ENCODE measurements around the gene UBE2G2. TPM values are rescaled to one million over a fixed set of nuclear protein-coding genes. Genes with fewer than 3 reads are reported as not detected.

The UBE2G2 gene
- polyA plus RNA-seq, 1 donor from 2014 or later: 127 TPM

GRCh38 chr21:44742418-44743153 lies 59.0 kb downstream of the UBE2G2 start:
- TF ChIP-seq RAD21 (conservative IDR thresholded peaks at IDR 0.05) (peak; percentile 22), EP300 (conservative IDR thresholded peaks at IDR 0.05; ENCODE audit: poor library complexity, severe bottlenecking) (no peak), REST (IDR thresholded peaks at IDR 0.05; ENCODE audit: borderline replicate concordance) (no peak), MXI1 (conservative IDR thresholded peaks at IDR 0.05; ENCODE audit: poor library complexity, severe bottlenecking) (no peak), SMC3 (conservative IDR thresholded peaks at IDR 0.05; ENCODE audit: poor library complexity) (peak; percentile 23), POLR2AphosphoS5 (IDR thresholded peaks at IDR 0.05) (no peak), TAF1 (IDR thresholded peaks at IDR 0.05; ENCODE audit: low read depth) (no peak), EZH2 (IDR thresholded peaks at IDR 0.05; ENCODE audit: borderline replicate concordance, insufficient read depth, low read length, poor library complexity, severe bottlenecking) (no peak)
- TF ChIP-seq, protein P1, sequence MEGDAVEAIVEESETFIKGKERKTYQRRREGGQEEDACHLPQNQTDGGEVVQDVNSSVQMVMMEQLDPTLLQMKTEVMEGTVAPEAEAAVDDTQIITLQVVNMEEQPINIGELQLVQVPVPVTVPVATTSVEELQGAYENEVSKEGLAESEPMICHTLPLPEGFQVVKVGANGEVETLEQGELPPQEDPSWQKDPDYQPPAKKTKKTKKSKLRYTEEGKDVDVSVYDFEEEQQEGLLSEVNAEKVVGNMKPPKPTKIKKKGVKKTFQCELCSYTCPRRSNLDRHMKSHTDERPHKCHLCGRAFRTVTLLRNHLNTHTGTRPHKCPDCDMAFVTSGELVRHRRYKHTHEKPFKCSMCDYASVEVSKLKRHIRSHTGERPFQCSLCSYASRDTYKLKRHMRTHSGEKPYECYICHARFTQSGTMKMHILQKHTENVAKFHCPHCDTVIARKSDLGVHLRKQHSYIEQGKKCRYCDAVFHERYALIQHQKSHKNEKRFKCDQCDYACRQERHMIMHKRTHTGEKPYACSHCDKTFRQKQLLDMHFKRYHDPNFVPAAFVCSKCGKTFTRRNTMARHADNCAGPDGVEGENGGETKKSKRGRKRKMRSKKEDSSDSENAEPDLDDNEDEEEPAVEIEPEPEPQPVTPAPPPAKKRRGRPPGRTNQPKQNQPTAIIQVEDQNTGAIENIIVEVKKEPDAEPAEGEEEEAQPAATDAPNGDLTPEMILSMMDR (IDR thresholded peaks at IDR 0.05; ENCODE audit: poor library complexity, severe bottlenecking): peak; percentile 21
- Histone ChIP-seq H3F3A (ENCODE audit: insufficient read depth, low read length, poor library complexity, severe bottlenecking) (no peaks in the 10 kb centered on the region), H2AFZ (ENCODE audit: low read depth, low read length) (no peak overlapping the region), H4K20me1 (ENCODE audit: insufficient read depth) (no peaks in the 10 kb centered on the region), H3K36me3 (ENCODE audit: insufficient read depth, low read length) (no peaks in the 10 kb centered on the region), H3K79me2 (replicated peaks; ENCODE audit: insufficient read depth, low read length) (no peaks in the 10 kb centered on the region), H3K27ac (ENCODE audit: low read length) (no peak overlapping the region), H3K4me3 (ENCODE audit: low read length) (no peak overlapping the region), H3K9ac (ENCODE audit: low read length) (no peak overlapping the region), H3K4me2 (ENCODE audit: low read length) (no peak overlapping the region), H3K9me3 (ENCODE audit: low read length) (peaks cover 2% of the 10 kb centered on the region), H3K9me2 (ENCODE audit: insufficient read depth, low read length) (no peaks in the 10 kb centered on the region), H3K27me3 (ENCODE audit: insufficient read depth, low read depth, low read length) (no peaks in the 10 kb centered on the region)

- no peaks in the 10 kb centered on the region for H3K27me3 ChIP-seq (ENCODE audit: insufficient read depth, low read depth, low read length)
- H3K79me2 ChIP-seq (replicated peaks; ENCODE audit: insufficient read depth, low read length): no peaks in the 10 kb centered on the region
- no peak overlapping the region for H3K27ac ChIP-seq (ENCODE audit: low read length)
- H3K4me3 ChIP-seq (ENCODE audit: low read length): no peak overlapping the region
- H3K4me2 ChIP-seq (ENCODE audit: low read length): no peak overlapping the region
- peaks cover 6% of the 10 kb centered on the region for H3K9me3 ChIP-seq (ENCODE audit: low read length)
- no peaks in the 10 kb centered on the region for H3K36me3 ChIP-seq (ENCODE audit: insufficient read depth, low read length)
- no peak overlapping the region for H3K9ac ChIP-seq (ENCODE audit: low read length)
- H4K20me1 ChIP-seq (ENCODE audit: insufficient read depth): no peaks in the 10 kb centered on the region
- no peaks in the 10 kb centered on the region for H3F3A ChIP-seq (ENCODE audit: insufficient read depth, low read length, poor library complexity, severe bottlenecking)
- TF ChIP-seq, protein P1 (IDR thresholded peaks at IDR 0.05; ENCODE audit: poor library complexity, severe bottlenecking): no peak
- H3K9me2 ChIP-seq (ENCODE audit: insufficient read depth, low read length): no peaks in the 10 kb centered on the region
- H2AFZ ChIP-seq (ENCODE audit: low read depth, low read length): no peak overlapping the region
Observed at GRCh38 chr21:44741921-44742320, 59.7 kb downstream of the UBE2G2 start.

All from neural cell (in vitro differentiated cells).